HG02759 (cell line): ENCODE measurements around the gene UNC45A.
"Not testable (repeated sequence)": the region's sequence is repeated elsewhere in the genome, so short reads cannot be mapped to it uniquely, and the experiment has no call there.

ENCODE experiments used
- ATAC-seq: cut with Tn5 transposase; IDR thresholded peaks from one replicate; pipeline ENCODE4 v1.9.1; 2021; ENCODE audit warnings: mild to moderate bottlenecking, moderate library complexity; ENCODE audit not compliant: unreplicated experiment

Gene UNC45A

GRCh38 chr15:90915808-90916440, 19.2 kb upstream of the UNC45A start:
- ATAC-seq: no peak

GRCh38 chr15:90916461-90916860, 18.6 kb upstream of the UNC45A start:
- ATAC-seq: no peak

- ATAC-seq: no peak
Measured at GRCh38 chr15:90917569-90917968, 17.5 kb upstream of the UNC45A start.

- ATAC-seq: no peak
Measured at GRCh38 chr15:90918034-90918788, 16.9 kb upstream of the UNC45A start.

GRCh38 chr15:90918835-90919234, 16.2 kb upstream of the UNC45A start:
- no peak for ATAC-seq

GRCh38 chr15:90921887-90922286, 13.2 kb upstream of the UNC45A start:
- ATAC-seq: no peak

GRCh38 chr15:90922712-90923322, 12.3 kb upstream of the UNC45A start:
- ATAC-seq: peak; percentile 67

- ATAC-seq: peak; percentile 80
Measured at GRCh38 chr15:90924375-90924774, 10.7 kb upstream of the UNC45A start.

- not testable (repeated sequence) for ATAC-seq
Measured at GRCh38 chr15:90926766-90927165, 8.3 kb upstream of the UNC45A start.

GRCh38 chr15:90928106-90928505, 7.0 kb upstream of the UNC45A start:
- ATAC-seq: not testable (repeated sequence)

- ATAC-seq: no peak
Measured at GRCh38 chr15:90929246-90930019, 5.7 kb upstream of the UNC45A start.

- no peak for ATAC-seq
Measured at GRCh38 chr15:90930861-90931574, 4.1 kb upstream of the UNC45A start.

GRCh38 chr15:90931575-90931827, 3.6 kb upstream of the UNC45A start:
- no peak for ATAC-seq

- ATAC-seq: peak; percentile 46
Measured at GRCh38 chr15:90931828-90932659, 3.0 kb upstream of the UNC45A start, which contains the start of gene HDDC3. Gene HDDC3 (minus strand): TSS chr15:90932549. CDS start chr15:90932540, 9 bp downstream.

GRCh38 chr15:90932660-90932991, 2.5 kb upstream of the UNC45A start:
- ATAC-seq: no peak

GRCh38 chr15:90933301-90933700, 1.8 kb upstream of the UNC45A start:
- no peak for ATAC-seq

- peak; percentile 39 for ATAC-seq
Measured at GRCh38 chr15:90934256-90934948, 683 bp upstream of the UNC45A start.

GRCh38 chr15:90936823-90937222, 1.7 kb downstream of the UNC45A start:
- no peak for ATAC-seq

GRCh38 chr15:90938261-90938660, 3.2 kb downstream of the UNC45A start:
- ATAC-seq: no peak

- no peak for ATAC-seq
Measured at GRCh38 chr15:90939756-90940155, 4.7 kb downstream of the UNC45A start.
